IPS DF 19.7 (cell line): ENCODE results near the gene FGGY.
"Not testable (repeated sequence)": the region's sequence is repeated elsewhere in the genome, so short reads cannot be mapped to it uniquely, and the experiment has no call there.

Source experiments
- DNase-seq: peaks from one replicate; pipeline ENCODE4 v3.0.0-alpha.2; 2013; ENCODE audit warnings: low read depth, low spot score

Gene FGGY

GRCh38 chr1:59730759-59731478, 434.0 kb downstream of the FGGY start:
- DNase-seq: no peak

GRCh38 chr1:59731591-59731990, 434.7 kb downstream of the FGGY start:
- no peak for DNase-seq

- DNase-seq: no peak
These were observed 435.5 kb downstream of the FGGY start for GRCh38 chr1:59732214-59732955.

- DNase-seq: no peak
These were observed 436.7 kb downstream of the FGGY start for GRCh38 chr1:59733443-59734141.

GRCh38 chr1:59735927-59736326, 439.0 kb downstream of the FGGY start:
- DNase-seq: not testable (repeated sequence)

GRCh38 chr1:59736744-59737143, 439.9 kb downstream of the FGGY start:
- no peak for DNase-seq

- DNase-seq: no peak
These were observed 440.7 kb downstream of the FGGY start for GRCh38 chr1:59737638-59738037.

- no peak for DNase-seq
These were observed 441.3 kb downstream of the FGGY start for GRCh38 chr1:59738152-59738551.

GRCh38 chr1:59738591-59739015, 441.7 kb downstream of the FGGY start:
- DNase-seq: no peak

- DNase-seq: no peak
These were observed 442.2 kb downstream of the FGGY start for GRCh38 chr1:59739111-59739510.

GRCh38 chr1:59742526-59742925, 445.6 kb downstream of the FGGY start:
- DNase-seq: no peak

- DNase-seq: no peak
These were observed 446.6 kb downstream of the FGGY start for GRCh38 chr1:59743324-59744091.

- no peak for DNase-seq
These were observed 450.6 kb downstream of the FGGY start for GRCh38 chr1:59747420-59748024.

GRCh38 chr1:59748123-59748522, 451.2 kb downstream of the FGGY start:
- no peak for DNase-seq

- no peak for DNase-seq
These were observed 453.6 kb downstream of the FGGY start for GRCh38 chr1:59750328-59751003.

GRCh38 chr1:59751004-59751395, 454.1 kb downstream of the FGGY start:
- no peak for DNase-seq

GRCh38 chr1:59751801-59752200, 454.9 kb downstream of the FGGY start:
- no peak for DNase-seq

- DNase-seq: no peak
These were observed 455.9 kb downstream of the FGGY start for GRCh38 chr1:59752556-59753414.

- no peak for DNase-seq
These were observed 458.3 kb downstream of the FGGY start for GRCh38 chr1:59755069-59755685.
